B cell (primary cell): ENCODE data around the gene ABCC3. TPM values are rescaled to one million over a fixed set of nuclear protein-coding genes. Genes with fewer than 3 reads are reported as not detected.

Experiments used
- ATAC-seq: fragments of 200-7000 bp; cut with Tn5 transposase; one replicate; pipeline ENCODE4 v1.10.0; 2021; ENCODE audit warnings: low read depth, mild to moderate bottlenecking, moderate number of reproducible peaks, moderate library complexity
- CTCF ChIA-PET: fragments of 350-600 bp; sonication (Branson Sonifier 250); formaldehyde crosslinking; loops from one replicate; lab custom pipeline; 2021; ENCODE audit warnings: antibody characterized with exemption, inconsistent platforms; lab: Charles Lee
- POLR2A ChIA-PET: fragments of 350-600 bp; sonication (Branson Sonifier 250); formaldehyde crosslinking; loops from one replicate; lab custom pipeline; 2021; ENCODE audit warnings: antibody characterized with exemption; lab: Charles Lee
- DNase-seq: peaks from one replicate; pipeline ENCODE4 v3.0.0; 2013
- H2AFZ ChIP-seq: 2 replicates; pipeline ENCODE4 v1.6.1; 2012; ENCODE audit warnings: mild to moderate bottlenecking, low read depth, low read length; ENCODE audit not compliant: insufficient read depth, poor library complexity, severe bottlenecking
- H3K27ac ChIP-seq, 2 donors: 1 replicate in 1 of 2; 2 replicates in 1 of 2; pipeline ENCODE4 v1.5.1; 2012 to 2013; ENCODE audit warnings: low read length in 2 of 2, mild to moderate bottlenecking in 2 of 2, moderate library complexity in 1 of 2
- H3K27me3 ChIP-seq, 4 experiments: fragments of 200-600 bp in 1 of 4; sonication (generic) in 1 of 4; replicated peaks in 1 of 4; 1 replicate in 2 of 4; 2 replicates in 2 of 4; pipeline versions ENCODE4 v1.6.1 to v1.7.0; 2013 to 2016; ENCODE audit warnings: low read length in 3 of 4, mild to moderate bottlenecking in 2 of 4, mixed read lengths in 1 of 4, moderate library complexity in 1 of 4; ENCODE audit not compliant: insufficient read depth in 4 of 4, control insufficient read depth in 3 of 4; ENCODE audit errors: control extremely low read depth in 1 of 4
- H3K36me3 ChIP-seq, 2 experiments: replicated peaks in 1 of 2; 1 replicate in 1 of 2; 2 replicates in 1 of 2; pipeline versions ENCODE4 v1.6.1 to v1.7.1; 2013; ENCODE audit warnings: low read length in 1 of 2; ENCODE audit not compliant: insufficient read depth in 2 of 2, control insufficient read depth in 1 of 2; ENCODE audit errors: control extremely low read depth in 1 of 2, extremely low read depth in 1 of 2
- H3K4me1 ChIP-seq, 2 donors: fragments of 200-600 bp in 1 of 2; sonication (generic) in 1 of 2; 1 replicate in 1 of 2; 2 replicates in 1 of 2; pipeline versions ENCODE4 v1.5.1 to v1.6.1; 2013 to 2017; ENCODE audit warnings: low read length in 2 of 2; ENCODE audit not compliant: control insufficient read depth in 2 of 2, insufficient read depth in 2 of 2
- H3K4me2 ChIP-seq: replicated peaks from 2 replicates; pipeline ENCODE3; 2012; ENCODE audit warnings: mild to moderate bottlenecking, low read depth, low read length; ENCODE audit not compliant: poor library complexity, severe bottlenecking
- H3K4me3 ChIP-seq, 5 experiments: fragments of 200-600 bp in 1 of 5; sonication (generic) in 1 of 5; 1 replicate in 3 of 5; 2 replicates in 2 of 5; pipeline versions ENCODE4 v1.5.1 to v1.7.0; 2011 to 2016; ENCODE audit warnings: low read length in 4 of 5, mild to moderate bottlenecking in 4 of 5, low read depth in 2 of 5, control low read depth in 1 of 5, moderate library complexity in 1 of 5; ENCODE audit not compliant: insufficient read depth in 1 of 5; ENCODE audit errors: control extremely low read depth in 1 of 5, extremely low read depth in 1 of 5
- H3K79me2 ChIP-seq: fragments of 200-600 bp; sonication (generic); one replicate; pipeline ENCODE4 v1.6.0; 2016; ENCODE audit warnings: low read length; ENCODE audit not compliant: control insufficient read depth, insufficient read depth
- H3K9ac ChIP-seq: fragments of 200-600 bp; sonication (generic); 2 replicates; pipeline ENCODE4 v1.6.1; 2017; ENCODE audit warnings: mild to moderate bottlenecking, low read length, moderate library complexity
- H3K9me3 ChIP-seq, 3 donors: one replicate each; pipeline versions ENCODE4 v1.6.1 to v1.7.1; 2013; ENCODE audit warnings: low read length in 2 of 3; ENCODE audit not compliant: control insufficient read depth in 2 of 3, insufficient read depth in 1 of 3; ENCODE audit errors: control extremely low read depth in 1 of 3
- H4K20me1 ChIP-seq: 2 replicates; pipeline ENCODE4 v1.6.0; 2012; ENCODE audit warnings: mild to moderate bottlenecking, low read length; ENCODE audit not compliant: insufficient read depth, control insufficient read depth, poor library complexity, severe bottlenecking
- H3K27ac Mint-ChIP-seq: one replicate; pipeline ENCODE4 v1.8.0; 2021; ENCODE audit warnings: mixed read lengths
- H3K27me3 Mint-ChIP-seq: one replicate; pipeline ENCODE4 v1.8.0; 2021; ENCODE audit warnings: mixed read lengths
- H3K4me1 Mint-ChIP-seq: one replicate; pipeline ENCODE4 v1.8.0; 2021; ENCODE audit warnings: mixed read lengths
- H3K4me3 Mint-ChIP-seq: one replicate; pipeline ENCODE4 v1.8.0; 2021; ENCODE audit warnings: mixed read lengths
- H3K9me3 Mint-ChIP-seq: one replicate; pipeline ENCODE4 v1.8.0; 2022; ENCODE audit warnings: mixed read lengths; ENCODE audit not compliant: insufficient read depth
- EZH2 ChIP-seq: IDR thresholded peaks from 2 replicates; pipeline ENCODE4 v1.6.1; 2012; ENCODE audit warnings: borderline replicate concordance, low read depth, mild to moderate bottlenecking, moderate library complexity, low read length; ENCODE audit not compliant: insufficient read depth, poor library complexity, severe bottlenecking
- WGBS: methylation state at CpG from one replicate; pipeline ENCODE4 v1.1.5; 2013; ENCODE audit warnings: missing lambda C conversion rate; ENCODE audit not compliant: insufficient coverage; 5-methylcytosine and 5-hydroxymethylcytosine counted together
- intact Hi-C: fragments of 100-400 bp; cut with micrococcal nuclease; formaldehyde crosslinking; loops from one replicate; pipeline ENCODE4 v1.10.0; 2022
- polyA plus RNA-seq: library from polyadenylated mRNA; depleted of rRNA; stranded (reverse); fragments of >200 nt; gene quantifications from 2 replicates; pipeline ENCODE4 v1.2.3, GENCODE V29; 2012
- total RNA-seq, 2 donors: library from RNA; stranded (reverse); fragments of 120-200 nt in 1 of 2; gene quantifications; 1 replicate in 1 of 2; 2 replicates in 1 of 2; pipeline versions ENCODE4 v1.2.3 to v1.2.4, GENCODE V29; 2013 to 2022
- TF ChIP-seq, protein P1 (sequence below): fragments of 200-600 bp; IDR thresholded peaks from one replicate; pipeline ENCODE4 v1.8.0; 2022; ENCODE audit warnings: antibody characterized with exemption, mild to moderate bottlenecking

ABCC3 gene
- total and polyA plus RNA-seq, 2 donors (not counting 1 experiment from before 2014, with no cell fraction given), result 0.05 to 0.60 TPM

DNA sequence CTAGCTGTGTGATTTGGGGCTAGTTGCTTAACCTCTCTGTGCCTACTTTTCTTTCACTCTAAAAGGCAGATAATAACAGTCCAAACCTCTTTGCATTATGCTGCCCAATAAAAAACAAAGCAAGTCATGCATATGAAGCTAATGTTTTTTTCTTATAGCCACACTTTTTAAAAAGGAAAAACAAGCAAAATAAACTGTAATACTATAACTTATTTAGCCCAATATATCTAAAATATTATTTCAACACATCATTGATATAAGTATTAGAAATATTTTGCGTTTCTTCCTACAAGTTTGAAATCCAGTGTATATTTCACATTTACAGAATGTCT, 50.6 kb downstream of the ABCC3 start:
- ChIA-PET POLR2A (no interaction called here), CTCF (no interaction called here)
- no peaks in the 10 kb centered on the region for H3K79me2 ChIP-seq
- H3K9ac ChIP-seq, result no peak overlapping the region
- no peak overlapping the region for H3K27ac ChIP-seq
- H3K4me3 Mint-ChIP-seq, result no peak overlapping the region
- no peak overlapping the region for H2AFZ ChIP-seq
- ATAC-seq (no peak), DNase-seq (no peak)
- no peak overlapping the region for H3K27ac Mint-ChIP-seq
- H3K27me3 Mint-ChIP-seq, result peaks cover 22% of the 10 kb centered on the region
- no peaks in the 10 kb centered on the region for H3K9me3 Mint-ChIP-seq
- H3K27me3 ChIP-seq, result peaks cover 0 to under 1% (median 0%) of the 10 kb centered on the region in 4 experiments
- no peaks in the 10 kb centered on the region for H3K36me3 ChIP-seq
- no peak overlapping the region for H3K4me3 ChIP-seq
- no peak overlapping the region for H3K4me2 ChIP-seq
- TF ChIP-seq EZH2, result no peak
- TF ChIP-seq, protein P1, sequence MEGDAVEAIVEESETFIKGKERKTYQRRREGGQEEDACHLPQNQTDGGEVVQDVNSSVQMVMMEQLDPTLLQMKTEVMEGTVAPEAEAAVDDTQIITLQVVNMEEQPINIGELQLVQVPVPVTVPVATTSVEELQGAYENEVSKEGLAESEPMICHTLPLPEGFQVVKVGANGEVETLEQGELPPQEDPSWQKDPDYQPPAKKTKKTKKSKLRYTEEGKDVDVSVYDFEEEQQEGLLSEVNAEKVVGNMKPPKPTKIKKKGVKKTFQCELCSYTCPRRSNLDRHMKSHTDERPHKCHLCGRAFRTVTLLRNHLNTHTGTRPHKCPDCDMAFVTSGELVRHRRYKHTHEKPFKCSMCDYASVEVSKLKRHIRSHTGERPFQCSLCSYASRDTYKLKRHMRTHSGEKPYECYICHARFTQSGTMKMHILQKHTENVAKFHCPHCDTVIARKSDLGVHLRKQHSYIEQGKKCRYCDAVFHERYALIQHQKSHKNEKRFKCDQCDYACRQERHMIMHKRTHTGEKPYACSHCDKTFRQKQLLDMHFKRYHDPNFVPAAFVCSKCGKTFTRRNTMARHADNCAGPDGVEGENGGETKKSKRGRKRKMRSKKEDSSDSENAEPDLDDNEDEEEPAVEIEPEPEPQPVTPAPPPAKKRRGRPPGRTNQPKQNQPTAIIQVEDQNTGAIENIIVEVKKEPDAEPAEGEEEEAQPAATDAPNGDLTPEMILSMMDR, result no peak
- H3K4me1 Mint-ChIP-seq, result peaks cover 4% of the 10 kb centered on the region
- WGBS, result no CpG with 5 or more reads among the region's 1 CpG
- no peaks in the 10 kb centered on the region for H3K9me3 ChIP-seq
- H3K4me1 ChIP-seq, result peaks cover 0 to 3% of the 10 kb centered on the region in 2 donors
- no peaks in the 10 kb centered on the region for H4K20me1 ChIP-seq
- intact Hi-C loops, result no loop called here

DNA sequence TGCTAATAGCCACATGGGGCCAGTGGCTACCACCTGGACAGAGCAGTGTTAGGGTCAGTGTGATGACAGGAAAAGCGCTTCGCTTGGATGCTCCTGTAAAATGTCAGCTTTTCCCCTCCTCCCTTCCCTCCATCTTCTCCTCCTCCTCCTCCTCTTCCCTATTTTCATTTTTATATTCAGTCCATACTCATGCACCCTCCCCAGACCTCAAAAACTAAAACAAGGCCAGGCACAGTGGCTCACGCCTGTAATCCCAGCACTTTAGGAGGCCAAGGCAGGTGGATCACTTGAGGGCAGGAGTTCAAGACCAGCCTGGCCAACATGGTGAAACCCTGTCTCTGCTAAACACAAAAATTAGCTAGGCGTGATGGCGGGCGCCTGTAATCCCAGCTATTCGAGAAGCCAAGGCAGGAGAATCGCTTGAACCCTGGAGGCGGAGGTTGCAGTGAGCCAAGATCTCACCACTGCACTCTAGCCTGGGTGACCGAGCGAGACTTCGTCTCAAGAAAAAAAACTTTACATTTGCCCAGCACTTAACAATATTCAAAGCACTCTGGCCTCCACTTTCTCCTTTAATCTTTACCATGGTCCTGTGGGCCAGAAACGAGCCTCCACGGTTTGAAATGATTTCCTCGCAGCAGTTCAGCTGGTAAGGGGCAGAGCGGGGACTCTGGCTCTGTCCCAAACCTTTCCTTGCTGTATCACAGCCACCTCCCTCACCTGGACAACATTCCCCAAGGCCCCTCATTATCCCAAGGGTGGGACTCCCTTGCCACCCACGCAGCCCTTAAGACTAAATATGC, 51.2 kb downstream of the ABCC3 start:
- ChIA-PET POLR2A (no interaction called here), CTCF (interaction anchor here (1.1 kb wide), 1 partner anchor 11 kb away, joined by 3 read pairs; no protein-coding TSS in a partner anchor)
- H3K4me3 ChIP-seq, result no peak overlapping the region
- no peaks in the 10 kb centered on the region for H3K9me3 ChIP-seq
- Mint-ChIP-seq H3K4me3 (no peak overlapping the region), H3K27ac (no peak overlapping the region), H3K9me3 (no peaks in the 10 kb centered on the region), H3K27me3 (peaks cover 18% of the 10 kb centered on the region), H3K4me1 (peaks cover 4% of the 10 kb centered on the region)
- H3K27me3 ChIP-seq, result no peaks in the 10 kb centered on the region
- TF ChIP-seq, protein P1, result no peak
- no peak for TF ChIP-seq EZH2
- H3K27ac ChIP-seq, result no peak overlapping the region
- no peaks in the 10 kb centered on the region for H3K79me2 ChIP-seq
- no peaks in the 10 kb centered on the region for H4K20me1 ChIP-seq
- no peak overlapping the region for H2AFZ ChIP-seq
- H3K4me2 ChIP-seq, result no peak overlapping the region
- no peak overlapping the region for H3K9ac ChIP-seq
- ATAC-seq, result no peak
- no peaks in the 10 kb centered on the region for H3K36me3 ChIP-seq
- 92% methylated on average over 15 of the region's 17 CpGs for WGBS
- intact Hi-C loops, result no loop called here
- H3K4me1 ChIP-seq, result peaks cover 0 to 3% of the 10 kb centered on the region in 2 donors
- DNase-seq, result no peak
